Measurements from ENCODE around the gene PTPRT.

- TF ChIP-seq CTCF (IDR thresholded peaks at IDR 0.05) (no peak), POLR2A (IDR thresholded peaks at IDR 0.05) (no peak), EP300 (IDR thresholded peaks at IDR 0.05) (no peak)
Measured at GRCh38 chr20:43185901-43186300, 3.8 kb downstream of the PTPRT start.

All from ovary (tissue), 3 donors.